PC-9 (cell line): ENCODE measurements around the gene RENBP. TPM values are rescaled to one million over a fixed set of nuclear protein-coding genes. Genes with fewer than 3 reads are reported as not detected.
A peak's percentile ranks its signal among the peaks of the same experiment; 100 is the strongest.

ENCODE experiments used
- BruUV-seq: library from RNA; stranded (reverse); fragments of 400-500 nt; replicated peaks from 2 replicates; lab custom pipeline; 2021; lab: Mats Ljungman, UMichigan
- CTCF ChIA-PET: fragments of 300-600 bp; sonication (Branson Sonifier 250); formaldehyde crosslinking; loops from one replicate; lab custom pipeline; 2022; ENCODE audit warnings: antibody characterized with exemption; lab: Charles Lee
- POLR2A ChIA-PET: fragments of 300-600 bp; sonication (Branson Sonifier 250); formaldehyde crosslinking; loops from one replicate; lab custom pipeline; 2022; ENCODE audit warnings: antibody characterized with exemption; ENCODE audit not compliant: unreplicated experiment; lab: Charles Lee
- DNase-seq, 2 experiments: peaks; one replicate each; pipeline versions ENCODE4 v3.0.0 to v3.0.0-alpha.2; 2015 to 2022; ENCODE audit warnings: mixed read lengths in 1 of 2
- H2AFZ ChIP-seq: fragments of 200-600 bp; sonication (generic); 2 replicates; pipeline ENCODE4 v1.8.1; 2017; ENCODE audit warnings: antibody characterized with exemption
- H3F3A ChIP-seq: fragments of 200-600 bp; sonication (generic); 2 replicates; pipeline ENCODE4 v1.8.1; 2017; ENCODE audit warnings: antibody characterized with exemption, mild to moderate bottlenecking, low read depth; ENCODE audit not compliant: insufficient read depth
- H3K27ac ChIP-seq: fragments of 200-600 bp; sonication (generic); 2 replicates; pipeline ENCODE4 v1.6.1; 2016; ENCODE audit warnings: mixed run types
- H3K27me3 ChIP-seq: fragments of 200-600 bp; sonication (generic); 2 replicates; pipeline ENCODE4 v1.6.1; 2016; ENCODE audit warnings: low read depth, mixed run types; ENCODE audit not compliant: insufficient read depth
- H3K36me3 ChIP-seq: fragments of 200-600 bp; sonication (generic); 2 replicates; pipeline ENCODE4 v1.6.1; 2016; ENCODE audit warnings: low read depth, mixed run types
- H3K4me1 ChIP-seq: fragments of 200-600 bp; sonication (generic); replicated peaks from 2 replicates; pipeline ENCODE4 v1.6.1; 2016; ENCODE audit warnings: mixed run types; ENCODE audit not compliant: insufficient read depth
- H3K4me2 ChIP-seq: fragments of 200-600 bp; sonication (generic); 2 replicates; pipeline ENCODE4 v1.6.1; 2017; ENCODE audit warnings: mixed run types
- H3K4me3 ChIP-seq: fragments of 200-600 bp; sonication (generic); 2 replicates; pipeline ENCODE4 v1.6.1; 2016; ENCODE audit warnings: mixed run types
- H3K79me2 ChIP-seq: fragments of 200-600 bp; sonication (generic); 2 replicates; pipeline ENCODE4 v1.6.1; 2017; ENCODE audit warnings: low read depth, mixed run types
- H3K9me2 ChIP-seq: fragments of 200-600 bp; sonication (generic); 2 replicates; pipeline ENCODE4 v1.8.1; 2017; ENCODE audit warnings: mild to moderate bottlenecking; ENCODE audit not compliant: insufficient read depth
- H3K9me3 ChIP-seq: fragments of 200-600 bp; sonication (generic); 2 replicates; pipeline ENCODE4 v1.8.1; 2016; ENCODE audit warnings: low read depth; ENCODE audit not compliant: insufficient read depth
- H4K20me1 ChIP-seq: fragments of 200-600 bp; sonication (generic); 2 replicates; pipeline ENCODE4 v1.8.1; 2017; ENCODE audit not compliant: insufficient read depth
- CTCF ChIP-seq: fragments of 200-600 bp; sonication (generic); conservative IDR thresholded peaks from 2 replicates; pipeline ENCODE4 v1.6.1; 2017; ENCODE audit warnings: mixed run types, antibody characterized with exemption, mild to moderate bottlenecking, moderate library complexity
- EZH2 ChIP-seq: fragments of 200-600 bp; sonication (generic); IDR thresholded peaks from 2 replicates; pipeline ENCODE4 v1.8.0; 2017; ENCODE audit warnings: antibody characterized with exemption, low read depth
- intact Hi-C: fragments of 100-400 bp; cut with micrococcal nuclease; formaldehyde crosslinking; loops from one replicate; pipeline ENCODE4 v1.10.0; 2022; ENCODE audit not compliant: unreplicated experiment
- total RNA-seq: library from RNA; stranded (reverse); gene quantifications from 2 replicates; pipeline ENCODE4 v1.2.3, GENCODE V29; 2021

The RENBP gene
- total RNA-seq, 1 experiment from 2014 or later: 6.8 TPM

GRCh38 chrX:153900831-153901752, 43.4 kb downstream of the RENBP start:
- no peaks in the 10 kb centered on the region for H3K9me3 ChIP-seq
- peaks cover 5% of the 10 kb centered on the region for H3F3A ChIP-seq
- POLR2A ChIA-PET: interaction anchor here (0.6 kb wide), 1 partner anchor 10 kb away, joined by 3 read pairs; no protein-coding TSS in a partner anchor
- H3K4me3 ChIP-seq: no peak overlapping the region
- no peaks in the 10 kb centered on the region for H3K27me3 ChIP-seq
- intact Hi-C loops: loop anchor here (2.0 kb wide), 3 partner anchors 14 to 106 kb away; partner anchors contain the start of genes IDH3G, L1CAM and SSR4
- TF ChIP-seq CTCF (no peak), EZH2 (no peak)
- H3K9me2 ChIP-seq: no peaks in the 10 kb centered on the region
- no peaks in the 10 kb centered on the region for H3K79me2 ChIP-seq
- no peaks in the 10 kb centered on the region for H3K36me3 ChIP-seq
- peaks cover 25% of the 10 kb centered on the region for H3K4me1 ChIP-seq
- H2AFZ ChIP-seq: no peak overlapping the region
- no peaks in the 10 kb centered on the region for H4K20me1 ChIP-seq
- CTCF ChIA-PET: interaction anchor here (0.7 kb wide), 2 partner anchors 14 to 158 kb away, joined by 5 read pairs; no protein-coding TSS in a partner anchor
- no TSS peak for BruUV-seq
- peak overlapping the region; percentile 46 for H3K4me2 ChIP-seq
- DNase-seq: peak; percentile 79 to 83
- H3K27ac ChIP-seq: 0 out of 2 replicates have a peak overlapping the region, but pooled peaks have one; percentile 16

- BruUV-seq: no TSS peak
- CTCF ChIA-PET: no interaction called here
Observed at GRCh38 chrX:153897899-153898298, 46.5 kb downstream of the RENBP start.

More at GRCh38 chrX:153897899-153898298, 46.5 kb downstream of the RENBP start:
- Histone ChIP-seq H4K20me1 (no peaks in the 10 kb centered on the region), H3K27ac (no peak overlapping the region), H3K36me3 (no peaks in the 10 kb centered on the region), H2AFZ (no peak overlapping the region), H3K4me2 (no peak overlapping the region), H3K9me3 (no peaks in the 10 kb centered on the region), H3K27me3 (no peaks in the 10 kb centered on the region), H3K4me1 (peaks cover 24% of the 10 kb centered on the region), H3K4me3 (no peak overlapping the region), H3K79me2 (no peaks in the 10 kb centered on the region), H3F3A (peaks cover 5% of the 10 kb centered on the region), H3K9me2 (no peaks in the 10 kb centered on the region)
- no peak for DNase-seq
- TF ChIP-seq EZH2 (no peak), CTCF (no peak)
- POLR2A ChIA-PET: no interaction called here
- intact Hi-C loops: no loop called here
